Trophoblast cell (in vitro differentiated cells and primary cell): Measurements from ENCODE around the gene TUNAR.

Experiments used
- DNase-seq, 2 donors: peaks; one replicate each; pipeline ENCODE4 v3.0.0-alpha.2; 2016
- H2AFZ ChIP-seq: 2 replicates; pipeline ENCODE4 v1.6.1; 2013; ENCODE audit warnings: low read length, moderate library complexity, mild to moderate bottlenecking; ENCODE audit not compliant: insufficient read depth, poor library complexity
- H2AK5ac ChIP-seq: 2 replicates; pipeline ENCODE4 v1.6.1; 2013; ENCODE audit warnings: mild to moderate bottlenecking, low read length
- H2BK120ac ChIP-seq: 2 replicates; pipeline ENCODE4 v1.6.1; 2013; ENCODE audit warnings: low read length, mild to moderate bottlenecking, moderate library complexity; ENCODE audit not compliant: insufficient read depth, poor library complexity
- H2BK12ac ChIP-seq: 2 replicates; pipeline ENCODE4 v1.6.1; 2013; ENCODE audit warnings: mild to moderate bottlenecking, low read length, moderate library complexity
- H2BK5ac ChIP-seq: 2 replicates; pipeline ENCODE4 v1.6.1; 2013; ENCODE audit warnings: low read length, low read depth, moderate library complexity, mild to moderate bottlenecking; ENCODE audit not compliant: poor library complexity
- H3K14ac ChIP-seq: 2 replicates; pipeline ENCODE4 v1.6.1; 2013; ENCODE audit warnings: mild to moderate bottlenecking, low read length
- H3K18ac ChIP-seq: 2 replicates; pipeline ENCODE4 v1.6.1; 2013; ENCODE audit warnings: mild to moderate bottlenecking, low read length
- H3K23ac ChIP-seq: 2 replicates; pipeline ENCODE4 v1.6.1; 2013; ENCODE audit warnings: low read length
- H3K27ac ChIP-seq: 2 replicates; pipeline ENCODE4 v1.5.1; 2013; ENCODE audit warnings: low read depth, mild to moderate bottlenecking, inconsistent platforms, low read length, moderate library complexity
- H3K27me3 ChIP-seq: 2 replicates; pipeline ENCODE4 v1.6.1; 2013; ENCODE audit warnings: inconsistent platforms, mild to moderate bottlenecking, low read length, moderate library complexity; ENCODE audit not compliant: insufficient read depth
- H3K36me3 ChIP-seq, 2 experiments: 1 replicate in 1 of 2; 2 replicates in 1 of 2; pipeline ENCODE4 v1.6.1; 2013; ENCODE audit warnings: low read length in 2 of 2, mild to moderate bottlenecking in 2 of 2, moderate library complexity in 1 of 2; ENCODE audit not compliant: insufficient read depth in 2 of 2, control insufficient read depth in 1 of 2
- H3K4ac ChIP-seq: 2 replicates; pipeline ENCODE4 v1.6.1; 2013; ENCODE audit warnings: low read depth, mild to moderate bottlenecking, low read length, moderate library complexity
- H3K4me1 ChIP-seq, 2 experiments: 1 replicate in 1 of 2; 2 replicates in 1 of 2; pipeline ENCODE4 v1.6.1; 2013; ENCODE audit warnings: low read length in 2 of 2, mild to moderate bottlenecking in 2 of 2, moderate library complexity in 1 of 2; ENCODE audit not compliant: insufficient read depth in 2 of 2, control insufficient read depth in 1 of 2
- H3K4me2 ChIP-seq: 2 replicates; pipeline ENCODE4 v1.6.1; 2013; ENCODE audit warnings: inconsistent platforms, mild to moderate bottlenecking, low read length, moderate library complexity
- H3K4me3 ChIP-seq: 2 replicates; pipeline ENCODE4 v1.5.1; 2013; ENCODE audit warnings: mild to moderate bottlenecking, low read depth, low read length, inconsistent platforms
- H3K79me1 ChIP-seq: one replicate; pipeline ENCODE4 v1.6.1; 2013; ENCODE audit warnings: low read length
- H3K79me2 ChIP-seq: 2 replicates; pipeline ENCODE4 v1.6.1; 2013; ENCODE audit warnings: low read length, mild to moderate bottlenecking; ENCODE audit not compliant: control insufficient read depth, insufficient read depth, poor library complexity
- H3K9ac ChIP-seq: 2 replicates; pipeline ENCODE4 v1.6.1; 2013; ENCODE audit warnings: mild to moderate bottlenecking, low read length
- H3K9me3 ChIP-seq: 2 replicates; pipeline ENCODE4 v1.6.1; 2013; ENCODE audit warnings: low read depth, mild to moderate bottlenecking, control low read depth, inconsistent platforms, low read length; ENCODE audit not compliant: insufficient read depth
- H4K12ac ChIP-seq: 2 replicates; pipeline ENCODE4 v1.6.1; 2013; ENCODE audit warnings: low read depth, mild to moderate bottlenecking, low read length, moderate library complexity
- H4K8ac ChIP-seq: 2 replicates; pipeline ENCODE4 v1.6.1; 2013; ENCODE audit warnings: low read depth, mild to moderate bottlenecking, low read length, moderate library complexity
- H4K91ac ChIP-seq: one replicate; pipeline ENCODE4 v1.6.1; 2013; ENCODE audit warnings: low read depth, mild to moderate bottlenecking, low read length, moderate library complexity
- WGBS: extraction: QIAGEN DNeasy Blood & Tissue Kit; methylation state at CpG from one replicate; pipeline ENCODE4 v1.1.7; 2013; ENCODE audit warnings: missing lambda C conversion rate; ENCODE audit not compliant: insufficient read length, insufficient coverage; ENCODE audit errors: extremely low coverage; 5-methylcytosine and 5-hydroxymethylcytosine counted together

The TUNAR gene

GRCh38 chr14:95928751-95929150 is 52.1 kb downstream of the TUNAR start:
- no peak overlapping the region for H3K23ac ChIP-seq
- H3K79me1 ChIP-seq = no peaks in the 10 kb centered on the region
- H4K12ac ChIP-seq = no peak overlapping the region
- H2BK120ac ChIP-seq = no peak overlapping the region
- no peaks in the 10 kb centered on the region for H3K36me3 ChIP-seq
- H2BK12ac ChIP-seq = no peak overlapping the region
- no peak for DNase-seq
- no peak overlapping the region for H3K27ac ChIP-seq
- no peak overlapping the region for H3K9ac ChIP-seq
- H3K27me3 ChIP-seq = no peaks in the 10 kb centered on the region
- no peaks in the 10 kb centered on the region for H3K4me1 ChIP-seq
- H3K79me2 ChIP-seq = no peaks in the 10 kb centered on the region
- H3K14ac ChIP-seq = no peak overlapping the region
- H2BK5ac ChIP-seq = no peak overlapping the region
- no peak overlapping the region for H3K18ac ChIP-seq
- no CpG with 5 or more reads among the region's 2 CpGs for WGBS
- H3K4me3 ChIP-seq = no peak overlapping the region
- no peaks in the 10 kb centered on the region for H3K9me3 ChIP-seq
- H4K8ac ChIP-seq = no peak overlapping the region
- H2AFZ ChIP-seq = no peak overlapping the region
- H3K4me2 ChIP-seq = no peak overlapping the region
- no peak overlapping the region for H2AK5ac ChIP-seq
- H4K91ac ChIP-seq = no peak overlapping the region
- no peak overlapping the region for H3K4ac ChIP-seq

GRCh38 chr14:95931384-95931783 is 54.8 kb downstream of the TUNAR start:
- DNase-seq = no peak

GRCh38 chr14:95935228-95935822 is 58.7 kb downstream of the TUNAR start:
- Histone ChIP-seq H3K9ac (no peak overlapping the region), H3K4me2 (no peak overlapping the region), H2AFZ (no peak overlapping the region), H3K4me3 (no peak overlapping the region), H3K4me1 (no peaks in the 10 kb centered on the region), H3K79me1 (no peaks in the 10 kb centered on the region), H2BK5ac (no peak overlapping the region), H2AK5ac (no peak overlapping the region), H3K79me2 (no peaks in the 10 kb centered on the region), H2BK12ac (no peak overlapping the region), H3K23ac (no peak overlapping the region), H3K9me3 (peaks cover 2% of the 10 kb centered on the region), H3K36me3 (no peaks in the 10 kb centered on the region), H3K4ac (no peak overlapping the region), H3K18ac (no peak overlapping the region), H4K91ac (no peak overlapping the region), H4K12ac (no peak overlapping the region), H3K27me3 (no peaks in the 10 kb centered on the region), H3K27ac (no peak overlapping the region), H2BK120ac (no peak overlapping the region), H4K8ac (no peak overlapping the region), H3K14ac (no peak overlapping the region)
- peak; percentile 7 to 65 for DNase-seq
- WGBS = no CpG with 5 or more reads among the region's 2 CpGs

More at GRCh38 chr14:95931384-95931783, 54.8 kb downstream of the TUNAR start:
- no peak overlapping the region for H3K4me3 ChIP-seq
- H3K23ac ChIP-seq = no peak overlapping the region
- no peaks in the 10 kb centered on the region for H3K9me3 ChIP-seq
- no peak overlapping the region for H3K14ac ChIP-seq
- H4K8ac ChIP-seq = no peak overlapping the region
- H4K91ac ChIP-seq = no peak overlapping the region
- H3K79me1 ChIP-seq = no peaks in the 10 kb centered on the region
- no peak overlapping the region for H3K4me2 ChIP-seq
- H3K36me3 ChIP-seq = no peaks in the 10 kb centered on the region
- no peak overlapping the region for H2BK5ac ChIP-seq
- no peaks in the 10 kb centered on the region for H3K4me1 ChIP-seq
- no peak overlapping the region for H2BK12ac ChIP-seq
- H4K12ac ChIP-seq = no peak overlapping the region
- H3K27me3 ChIP-seq = no peaks in the 10 kb centered on the region
- no peak overlapping the region for H2AK5ac ChIP-seq
- H3K79me2 ChIP-seq = no peaks in the 10 kb centered on the region
- no peak overlapping the region for H3K9ac ChIP-seq
- no peak overlapping the region for H2AFZ ChIP-seq
- no peak overlapping the region for H3K27ac ChIP-seq
- no peak overlapping the region for H3K18ac ChIP-seq
- H2BK120ac ChIP-seq = no peak overlapping the region
- no peak overlapping the region for H3K4ac ChIP-seq

- Histone ChIP-seq H4K8ac (no peak overlapping the region), H3K4me1 (no peaks in the 10 kb centered on the region), H3K4ac (no peak overlapping the region), H3K79me1 (no peaks in the 10 kb centered on the region), H3K9ac (no peak overlapping the region), H3K36me3 (no peaks in the 10 kb centered on the region), H4K12ac (no peak overlapping the region), H3K23ac (no peak overlapping the region), H2AK5ac (no peak overlapping the region), H3K79me2 (no peaks in the 10 kb centered on the region), H3K27me3 (no peaks in the 10 kb centered on the region), H2BK5ac (no peak overlapping the region), H2AFZ (no peak overlapping the region), H3K27ac (no peak overlapping the region), H3K18ac (no peak overlapping the region), H3K4me3 (no peak overlapping the region), H3K9me3 (peaks cover 2% of the 10 kb centered on the region), H4K91ac (no peak overlapping the region), H2BK12ac (no peak overlapping the region), H3K14ac (no peak overlapping the region), H2BK120ac (no peak overlapping the region), H3K4me2 (no peak overlapping the region)
- WGBS = no CpG with 5 or more reads among the region's 2 CpGs
- DNase-seq = no peak
Measured at GRCh38 chr14:95936041-95936440, 59.4 kb downstream of the TUNAR start.
